Stimulated activated CD4-positive, alpha-beta T cell treated with anti-CD3 and anti-CD28 coated beads, TNF-alpha, amount 100 ng/mL, for 48 hours (primary cell): ENCODE measurements around the gene MARCHF9.

ENCODE experiments used
- DNase-seq, 3 donors: peaks; one replicate each; pipeline ENCODE4 v3.0.0-alpha.2; 2020; ENCODE audit warnings: low read depth in 3 of 3

The MARCHF9 gene

GRCh38 chr12:57724003-57724935 lies 30.6 kb upstream of the MARCHF9 start:
- no peak for DNase-seq

- no peak for DNase-seq
These were observed 29.8 kb upstream of the MARCHF9 start for GRCh38 chr12:57724936-57725740.

GRCh38 chr12:57725851-57726150 lies 29.1 kb upstream of the MARCHF9 start:
- no peak for DNase-seq

GRCh38 chr12:57726151-57726883 lies 28.6 kb upstream of the MARCHF9 start:
- DNase-seq: no peak

- DNase-seq: no peak
These were observed 27.8 kb upstream of the MARCHF9 start for GRCh38 chr12:57726884-57727757.

GRCh38 chr12:57727758-57728395 lies 27.0 kb upstream of the MARCHF9 start:
- DNase-seq: no peak

GRCh38 chr12:57729321-57729844 lies 25.5 kb upstream of the MARCHF9 start:
- no peak for DNase-seq

GRCh38 chr12:57730336-57731067 lies 24.4 kb upstream of the MARCHF9 start:
- no peak for DNase-seq

GRCh38 chr12:57731411-57732080 lies 23.4 kb upstream of the MARCHF9 start:
- DNase-seq: no peak

- DNase-seq: no peak
These were observed 22.6 kb upstream of the MARCHF9 start for GRCh38 chr12:57732270-57732669.

GRCh38 chr12:57732726-57733593 lies 21.9 kb upstream of the MARCHF9 start:
- DNase-seq: no peak

GRCh38 chr12:57733928-57734327 lies 21.0 kb upstream of the MARCHF9 start:
- DNase-seq: no peak

GRCh38 chr12:57734591-57734990 lies 20.3 kb upstream of the MARCHF9 start:
- no peak for DNase-seq

GRCh38 chr12:57735198-57735855 lies 19.6 kb upstream of the MARCHF9 start:
- DNase-seq: no peak

GRCh38 chr12:57735952-57736740 lies 18.8 kb upstream of the MARCHF9 start:
- no peak for DNase-seq

- DNase-seq: no peak
These were observed 18.0 kb upstream of the MARCHF9 start for GRCh38 chr12:57736741-57737466.
